Middle frontal gyrus (tissue), 1 donor: Measurements from ENCODE around the gene PODXL2.

Experiments used
- DNase-seq: peaks from one replicate; pipeline ENCODE4 v3.0.0-alpha.2; 2015; ENCODE audit warnings: low spot score; ENCODE audit errors: extremely low spot score

Gene PODXL2

DNA sequence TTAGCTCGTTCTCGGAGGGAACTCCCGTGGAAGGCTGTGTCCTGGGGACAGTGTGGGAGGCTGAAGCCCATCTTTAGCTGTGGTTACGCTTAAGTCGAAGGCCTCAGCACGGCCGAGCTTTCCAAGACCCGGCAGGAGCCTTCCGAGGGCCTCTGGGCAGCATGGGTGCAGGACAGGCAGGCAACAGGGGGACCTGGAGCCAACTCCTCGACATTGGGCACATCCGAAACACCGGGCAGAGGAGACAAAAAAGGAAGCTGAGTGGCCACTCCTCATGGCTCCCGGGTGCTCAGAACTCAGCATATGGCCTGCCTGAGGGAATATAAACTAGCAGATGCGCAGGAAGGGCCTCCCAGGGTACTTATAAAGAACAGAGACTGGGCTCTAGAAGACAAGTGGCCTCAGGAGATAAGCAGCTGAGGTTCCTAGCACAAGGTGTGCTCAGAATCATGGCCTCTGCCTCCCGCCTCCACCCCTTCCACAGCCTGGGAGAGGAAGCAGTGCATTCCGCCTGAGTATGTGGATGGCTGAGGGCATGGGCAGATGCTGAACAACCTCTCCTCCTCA is 77.9 kb downstream of the PODXL2 start:
- DNase-seq, result no peak

DNA sequence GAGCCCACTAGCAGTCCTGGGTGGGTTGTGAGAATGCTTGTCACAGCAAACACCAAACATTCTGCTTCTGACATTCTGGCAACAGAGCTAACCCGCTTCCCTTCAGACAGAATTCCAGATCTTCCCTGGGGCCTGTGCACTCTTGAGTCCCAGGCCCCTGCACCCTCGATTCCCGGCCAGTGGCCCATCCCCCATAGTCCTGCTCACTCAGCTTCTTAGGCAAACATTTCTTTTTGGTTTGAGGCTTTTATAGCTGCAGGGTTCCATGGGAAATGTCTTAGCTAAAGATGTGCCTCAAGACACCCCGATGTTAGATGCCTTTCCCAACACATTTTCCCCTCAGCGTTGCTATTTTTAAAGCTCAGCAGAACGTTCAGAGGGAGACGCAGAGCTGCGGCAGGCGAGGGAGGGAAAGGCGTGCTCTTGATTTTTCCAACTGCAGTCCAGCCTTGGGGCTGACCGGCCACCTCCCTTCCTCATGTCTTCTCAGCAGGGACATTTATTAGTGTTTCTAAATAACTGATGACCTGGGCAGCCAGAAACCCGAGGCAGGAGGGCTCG is 78.9 kb downstream of the PODXL2 start:
- DNase-seq, result no peak

DNA sequence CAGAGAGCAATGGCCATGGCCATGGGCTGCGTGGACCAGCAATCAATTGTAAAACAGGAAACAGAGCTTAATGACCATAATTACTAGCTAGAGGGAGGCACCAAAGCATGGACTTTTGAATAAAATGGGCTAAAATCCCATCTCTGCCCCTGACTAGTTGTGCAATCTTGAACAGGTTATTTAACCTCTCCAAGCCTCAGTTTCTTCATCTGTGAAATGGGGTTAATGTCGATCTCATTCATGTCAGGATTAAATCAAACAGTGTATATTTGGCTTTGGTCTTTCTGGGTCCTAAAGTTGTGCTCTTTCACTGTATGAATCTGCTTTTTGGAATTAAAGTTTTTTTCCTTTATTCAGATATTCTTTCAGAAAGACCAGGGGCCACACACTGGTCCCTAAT is 79.9 kb downstream of the PODXL2 start:
- no peak for DNase-seq

DNA sequence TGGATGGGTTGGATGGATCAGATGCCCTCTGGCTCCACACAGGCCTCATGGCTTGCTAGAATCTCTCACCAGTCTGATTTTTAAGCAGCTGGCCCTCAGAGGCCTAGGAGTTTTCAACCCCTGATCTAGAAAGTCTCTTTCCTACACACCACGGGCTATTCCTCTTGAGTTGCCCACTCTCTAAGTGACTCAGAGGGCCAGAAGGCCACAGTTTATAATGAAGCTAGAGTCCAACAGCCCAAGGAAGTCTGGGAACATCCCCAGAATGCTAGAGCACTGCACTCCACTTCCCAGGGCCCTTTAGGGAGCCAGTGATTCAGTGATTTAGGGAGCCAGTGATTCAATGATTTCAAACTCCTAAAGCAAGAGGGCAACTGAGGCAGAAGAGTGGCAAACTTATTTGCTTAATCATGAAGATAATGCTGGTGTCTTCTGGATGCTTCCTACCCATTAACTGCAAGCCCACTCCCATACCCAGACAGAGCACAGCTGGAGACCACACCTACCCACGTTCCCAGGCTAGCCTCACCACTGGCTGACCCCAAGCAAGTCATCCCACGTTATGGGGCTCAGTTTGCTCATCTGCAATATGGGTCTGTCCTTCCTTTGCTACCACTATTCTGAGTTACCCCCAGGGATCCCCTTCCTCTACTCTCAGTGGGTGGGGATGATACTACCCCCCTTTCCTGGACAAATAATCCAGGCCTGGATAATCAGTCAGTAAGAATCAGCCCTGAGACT is 80.5 kb downstream of the PODXL2 start:
- no peak for DNase-seq

DNA sequence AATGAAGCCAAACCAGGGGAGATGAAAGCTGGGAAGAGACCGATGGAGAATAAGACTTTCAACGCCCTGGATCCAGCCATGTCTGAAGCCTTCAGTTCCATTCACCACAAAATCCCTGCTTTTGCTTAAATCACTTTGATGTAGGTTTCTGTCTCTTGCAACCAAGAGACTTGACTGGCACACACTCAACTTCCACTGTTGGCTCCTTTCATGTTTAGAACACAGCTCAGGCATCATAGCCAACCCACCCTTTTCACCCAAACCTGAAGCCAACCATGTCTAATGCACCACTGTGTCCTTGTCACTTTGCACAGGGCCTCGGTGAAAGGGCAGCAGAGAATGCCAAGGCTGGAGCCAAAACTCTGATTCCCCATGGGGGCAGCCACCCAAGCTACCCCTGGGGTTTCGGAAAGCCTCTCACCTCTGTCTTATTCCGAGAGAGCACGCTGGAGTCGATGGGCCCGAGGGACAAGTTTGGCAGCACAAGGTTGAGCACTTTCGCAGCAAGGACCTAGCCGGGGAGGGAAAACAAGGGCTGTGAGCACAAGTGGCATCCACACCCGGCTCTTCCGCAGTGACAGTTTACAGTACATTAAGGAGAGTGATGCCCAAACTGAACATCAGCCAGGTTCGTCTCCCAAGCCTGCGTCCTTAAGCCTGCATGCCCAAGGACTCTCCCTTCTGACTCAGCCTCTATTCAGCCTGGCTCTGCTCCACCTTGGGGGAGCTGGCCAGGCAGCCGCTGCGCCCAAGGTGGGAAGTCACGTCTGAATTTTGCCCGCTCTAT is 81.4 kb downstream of the PODXL2 start:
- DNase-seq, result no peak

DNA sequence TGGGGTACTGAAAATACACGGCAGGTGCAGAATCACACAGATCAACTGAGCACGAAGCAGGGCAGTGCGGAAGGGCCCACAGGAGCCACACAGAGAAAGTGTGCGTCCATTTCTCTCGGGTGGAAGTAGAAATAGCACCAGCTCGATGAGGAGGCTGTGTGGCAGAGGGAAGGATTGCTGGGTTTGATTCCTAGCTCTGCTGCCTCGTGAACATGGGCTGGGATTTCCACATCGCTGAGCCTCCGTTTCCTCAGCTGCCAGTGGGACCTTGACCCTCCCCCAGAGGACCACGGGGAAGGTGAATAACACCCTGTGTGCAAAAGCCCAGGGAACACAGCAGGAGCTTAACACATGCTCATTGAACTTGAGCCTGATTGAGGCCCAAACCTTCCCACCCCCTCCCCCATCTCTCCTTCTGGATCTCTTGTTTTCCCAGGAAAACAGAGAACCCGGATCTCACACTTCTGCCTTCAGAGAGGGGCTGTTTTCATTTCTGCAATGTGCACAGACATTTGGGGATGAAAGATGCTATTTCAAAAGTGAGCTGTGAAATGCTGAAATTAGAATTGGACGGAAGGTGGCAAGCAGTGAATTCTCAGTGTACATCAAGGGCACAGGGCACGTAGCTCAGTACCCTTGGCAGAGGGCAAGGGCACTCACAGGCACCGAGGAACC is 82.2 kb downstream of the PODXL2 start:
- DNase-seq, result no peak

DNA sequence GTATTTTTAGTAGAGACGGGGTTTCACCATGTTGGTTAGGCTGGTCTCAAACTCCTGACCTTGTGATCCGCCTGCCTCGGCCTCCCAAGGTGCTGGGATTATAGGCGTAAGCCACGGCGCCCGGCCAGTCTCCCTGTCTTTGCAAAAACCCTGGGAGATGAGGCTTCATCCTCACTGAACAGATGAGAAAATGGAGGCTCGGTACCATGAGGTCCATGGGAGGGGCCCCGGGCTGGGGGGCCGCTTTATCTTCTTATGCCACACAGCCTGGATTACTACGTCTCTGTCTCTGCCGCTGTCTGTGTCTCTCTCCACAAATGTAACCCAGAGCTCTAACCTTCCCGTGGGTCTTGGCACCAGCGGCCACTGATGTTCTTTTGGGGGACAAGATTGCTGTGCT is 82.9 kb downstream of the PODXL2 start:
- no peak for DNase-seq

DNA sequence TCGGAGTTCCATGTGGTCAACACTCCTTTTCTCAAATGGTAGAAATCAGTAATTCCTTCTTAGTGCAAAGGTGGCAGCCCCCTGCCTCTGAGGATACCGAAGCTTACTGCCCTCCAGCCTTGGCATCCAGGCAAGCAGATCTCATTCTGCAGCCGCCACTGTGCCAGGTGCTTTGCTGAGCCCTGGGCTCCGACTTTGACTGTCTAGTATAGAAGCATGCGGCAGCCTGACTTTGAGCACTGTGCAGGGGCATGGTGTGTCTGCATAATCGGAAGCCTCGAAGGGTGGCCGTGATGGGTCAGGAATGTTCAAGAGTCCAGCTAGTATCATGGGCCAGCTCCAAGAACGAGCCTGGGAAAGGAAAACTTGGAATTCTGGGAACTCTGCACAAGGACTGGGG is 83.5 kb downstream of the PODXL2 start:
- no peak for DNase-seq

DNA sequence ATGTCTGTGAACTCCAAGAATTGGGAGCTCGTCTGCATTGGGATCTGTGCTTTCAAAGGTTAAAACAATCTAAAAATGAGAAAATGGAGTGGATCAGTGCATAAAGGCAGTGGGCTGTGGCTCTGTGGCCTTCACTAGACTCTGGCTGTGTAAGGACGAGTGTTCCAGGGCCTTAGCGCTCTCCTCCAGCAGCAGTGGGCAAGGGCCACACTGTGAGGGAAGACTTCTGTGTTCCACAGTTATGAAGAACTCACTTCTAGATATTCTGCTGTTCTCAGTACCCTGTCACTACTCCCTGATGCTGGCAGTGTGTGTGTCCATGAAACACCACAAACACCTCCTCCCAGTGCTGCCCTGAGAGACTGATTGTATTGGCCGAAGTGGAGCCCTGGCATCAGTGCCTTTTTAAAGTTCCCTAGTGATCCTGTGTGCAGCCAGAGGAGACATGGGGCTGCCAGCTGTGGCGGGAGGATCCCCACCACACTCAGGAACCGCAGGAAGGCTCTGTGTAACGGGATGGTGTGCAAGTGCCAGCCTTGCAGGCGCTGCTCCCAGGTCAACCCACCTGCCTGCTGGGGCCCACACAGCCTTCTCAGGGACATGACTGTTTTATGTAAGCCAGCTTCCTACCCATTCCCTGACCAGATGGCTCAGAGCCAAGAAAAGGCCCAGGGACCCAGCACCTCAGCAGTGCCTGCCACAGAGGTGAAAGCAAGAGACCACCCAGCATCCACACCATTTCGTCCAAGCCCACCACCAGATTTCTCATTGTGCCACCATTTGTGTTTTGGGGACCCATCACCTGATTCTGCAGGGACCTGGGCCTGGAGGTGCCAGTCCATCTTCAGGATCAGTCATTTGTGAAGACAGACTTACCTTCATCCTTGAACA is 84.1 kb downstream of the PODXL2 start:
- DNase-seq, result no peak

DNA sequence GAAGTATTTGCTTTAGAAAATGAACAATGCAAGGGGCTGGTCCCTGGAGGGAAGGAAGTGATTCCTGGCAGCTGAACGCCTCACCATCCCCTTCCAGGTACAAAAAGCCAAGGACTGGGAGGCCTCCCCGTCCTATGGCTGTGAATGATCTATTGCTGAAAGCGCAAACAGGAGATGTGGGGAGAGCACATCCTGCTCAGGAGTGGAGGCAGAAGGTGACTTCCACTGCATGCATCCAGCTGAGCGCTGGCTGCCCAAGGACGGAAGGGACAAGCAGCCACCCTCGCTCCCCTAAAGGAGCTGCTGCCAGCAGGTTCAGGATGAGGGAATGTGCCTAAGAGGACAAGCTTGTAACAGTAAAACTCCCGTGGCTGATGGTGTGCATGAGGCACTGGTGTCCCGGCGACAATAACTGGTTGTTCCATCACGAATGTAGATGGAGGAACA is 85.2 kb downstream of the PODXL2 start:
- DNase-seq, result no peak

DNA sequence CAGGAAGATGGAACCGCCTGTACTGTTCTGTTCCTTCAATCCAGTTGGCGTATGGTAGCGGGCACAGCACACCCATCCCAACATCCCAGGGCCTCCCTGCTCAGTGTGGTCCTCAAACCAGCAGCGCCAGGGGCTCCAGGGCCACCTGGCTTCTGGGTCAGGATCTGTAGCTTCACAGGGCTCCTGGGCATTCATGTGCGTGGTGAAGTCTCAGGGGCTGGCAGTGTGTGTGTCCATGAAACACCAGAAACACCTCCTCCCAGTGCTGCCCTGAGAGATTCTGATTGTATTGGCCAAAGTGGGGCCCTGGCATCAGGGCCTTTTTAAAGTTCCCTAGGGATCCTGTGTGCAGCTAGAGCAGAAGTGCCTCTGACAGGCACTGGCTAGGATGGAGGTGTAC is 85.9 kb downstream of the PODXL2 start:
- DNase-seq, result no peak

DNA sequence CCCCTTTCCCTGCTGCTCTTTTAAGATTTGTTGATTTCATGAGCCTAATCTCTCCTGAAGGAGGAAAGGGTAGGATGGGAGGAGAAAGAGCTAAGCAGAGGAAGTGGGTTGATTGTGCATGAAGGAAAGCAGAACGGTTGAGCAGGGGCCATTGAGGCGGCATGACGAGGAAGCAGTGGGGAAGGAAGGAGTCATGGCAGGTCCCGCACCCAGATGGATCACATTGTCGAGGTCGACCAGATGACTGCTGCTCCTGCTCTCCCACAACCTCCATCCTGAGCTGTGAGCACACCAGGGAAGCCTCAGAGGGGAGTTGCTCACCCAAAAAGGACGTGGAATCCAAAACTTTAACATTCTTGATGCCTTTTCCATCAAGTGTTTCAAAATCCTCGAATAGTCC is 86.5 kb downstream of the PODXL2 start:
- DNase-seq, result no peak

DNA sequence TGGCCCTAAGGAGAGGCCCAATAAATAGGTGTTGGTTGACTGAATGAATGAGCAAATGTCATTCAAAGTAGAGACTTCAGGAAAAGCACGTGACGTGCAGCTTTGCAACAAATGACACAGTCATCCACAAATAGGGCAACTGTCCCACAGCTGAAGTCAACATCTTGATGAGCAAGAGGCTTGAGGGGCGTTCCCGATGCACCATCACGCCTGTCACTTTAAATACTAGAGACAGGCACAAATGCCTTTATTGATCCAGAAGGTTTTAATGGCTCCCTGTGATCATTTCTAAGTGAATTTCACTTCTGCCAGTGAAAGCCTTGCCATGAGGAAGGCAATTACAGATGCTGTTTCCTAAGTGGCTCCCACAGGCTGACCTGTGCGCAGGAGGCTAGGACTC is 87.4 kb downstream of the PODXL2 start:
- no peak for DNase-seq

DNA sequence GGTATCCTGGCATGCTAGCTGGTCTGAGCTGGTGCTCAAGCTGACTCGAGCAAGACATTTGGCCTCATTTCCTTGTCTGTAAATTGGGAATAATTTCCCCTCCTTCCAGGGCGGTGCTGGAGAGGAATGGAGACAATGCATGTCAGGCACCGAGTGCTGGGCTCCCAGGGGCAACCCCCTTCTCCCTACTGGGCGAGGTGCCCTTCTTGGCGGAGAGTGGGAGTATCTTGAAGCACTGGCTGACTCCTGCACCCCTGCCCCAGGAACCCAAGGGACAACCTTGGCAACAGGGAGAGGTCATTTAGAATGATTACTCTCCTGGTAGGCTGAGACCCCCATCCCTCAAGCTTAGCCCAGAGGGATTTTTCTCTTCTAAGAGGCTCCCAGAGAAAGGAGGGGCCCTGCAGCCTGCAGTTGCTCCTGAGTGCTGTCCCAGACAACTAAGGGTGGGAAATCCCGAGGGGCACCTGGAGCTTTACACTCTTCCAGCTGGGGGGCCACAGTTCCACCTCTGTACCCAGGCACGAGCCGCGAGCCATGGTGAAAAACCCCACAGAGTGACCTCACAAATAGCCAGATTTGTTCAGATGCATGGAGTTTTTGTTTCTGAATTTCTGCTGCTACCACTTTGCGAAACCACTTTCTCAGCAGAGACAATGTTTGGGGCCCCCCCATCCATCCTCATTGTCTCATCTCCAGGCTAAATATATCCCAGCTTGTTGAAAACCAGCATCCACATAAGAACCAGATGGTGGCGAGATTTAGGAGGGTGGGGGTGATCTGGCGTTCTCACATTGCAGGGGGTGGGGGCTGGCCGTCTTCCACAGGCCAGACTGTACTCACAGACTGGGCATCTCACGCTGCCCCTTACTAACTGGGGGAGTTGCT is 88.6 kb downstream of the PODXL2 start:
- no peak for DNase-seq

DNA sequence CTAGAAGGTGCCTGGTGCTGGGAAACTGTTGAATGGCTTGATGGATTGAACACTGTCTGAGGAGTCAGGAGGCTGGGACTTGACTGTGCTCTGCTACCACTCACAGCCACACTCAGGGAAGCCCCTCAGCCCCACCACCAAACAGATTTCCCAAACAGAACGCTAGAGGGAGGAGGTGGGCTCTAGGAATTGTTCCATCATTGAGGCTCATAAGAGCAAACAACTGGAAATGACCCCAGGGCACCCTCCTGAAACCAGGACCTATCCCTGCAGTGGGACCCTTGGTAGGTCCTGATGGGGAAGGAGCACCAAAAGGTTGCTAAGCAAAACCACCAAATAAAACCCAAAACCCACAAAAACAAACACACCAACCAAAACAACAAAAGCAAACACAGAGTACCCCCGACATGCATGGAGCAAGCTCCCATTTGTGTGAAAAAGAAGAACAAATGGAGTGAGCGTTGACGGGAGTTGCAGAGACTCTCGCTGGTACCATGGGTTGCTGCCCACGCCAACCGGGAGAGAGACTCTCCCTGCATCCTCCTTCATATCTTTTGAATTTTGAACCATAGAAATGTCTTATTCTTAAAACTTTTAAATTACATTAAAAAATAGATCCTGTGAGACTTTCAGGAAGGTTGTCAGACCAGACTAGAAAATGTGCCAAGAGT is 89.4 kb downstream of the PODXL2 start:
- no peak for DNase-seq

DNA sequence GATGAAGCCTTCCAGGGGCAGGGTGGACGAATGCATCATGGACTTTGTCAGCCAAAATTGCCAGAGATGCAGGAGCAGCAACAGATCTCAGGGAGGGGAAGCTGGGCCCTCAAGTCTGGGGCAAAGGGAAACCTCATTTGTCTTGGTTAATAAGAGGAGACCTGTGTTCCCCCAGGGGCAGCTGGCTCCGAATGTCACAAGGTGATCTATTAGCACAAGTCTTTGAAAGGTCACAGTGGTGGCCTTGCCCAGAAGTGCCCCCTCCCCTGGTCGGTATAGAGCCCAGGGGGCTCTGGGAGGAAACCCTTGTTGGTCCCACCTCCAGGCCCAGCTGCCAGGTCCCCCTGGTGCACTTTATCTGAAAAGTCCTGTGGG is 89.9 kb downstream of the PODXL2 start:
- no peak for DNase-seq

DNA sequence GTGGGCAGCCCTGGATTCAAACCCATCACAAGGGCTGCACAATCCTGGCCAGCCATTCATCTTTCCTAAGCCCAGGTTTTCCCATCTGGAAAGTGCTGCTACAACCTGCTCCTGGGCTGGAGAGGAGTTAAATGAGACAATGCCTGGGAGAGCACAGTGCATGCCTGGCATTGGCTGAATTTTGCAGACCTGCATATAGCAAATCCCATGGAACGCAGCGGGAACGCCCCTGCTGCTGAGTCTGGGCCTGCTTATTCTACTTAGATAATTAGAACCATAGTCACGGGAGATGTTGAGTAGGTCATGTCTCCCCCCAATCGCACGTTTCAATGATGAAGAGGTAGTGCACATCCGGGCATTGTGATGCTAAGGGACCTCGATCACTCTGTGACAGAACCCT is 90.4 kb downstream of the PODXL2 start:
- DNase-seq, result no peak

DNA sequence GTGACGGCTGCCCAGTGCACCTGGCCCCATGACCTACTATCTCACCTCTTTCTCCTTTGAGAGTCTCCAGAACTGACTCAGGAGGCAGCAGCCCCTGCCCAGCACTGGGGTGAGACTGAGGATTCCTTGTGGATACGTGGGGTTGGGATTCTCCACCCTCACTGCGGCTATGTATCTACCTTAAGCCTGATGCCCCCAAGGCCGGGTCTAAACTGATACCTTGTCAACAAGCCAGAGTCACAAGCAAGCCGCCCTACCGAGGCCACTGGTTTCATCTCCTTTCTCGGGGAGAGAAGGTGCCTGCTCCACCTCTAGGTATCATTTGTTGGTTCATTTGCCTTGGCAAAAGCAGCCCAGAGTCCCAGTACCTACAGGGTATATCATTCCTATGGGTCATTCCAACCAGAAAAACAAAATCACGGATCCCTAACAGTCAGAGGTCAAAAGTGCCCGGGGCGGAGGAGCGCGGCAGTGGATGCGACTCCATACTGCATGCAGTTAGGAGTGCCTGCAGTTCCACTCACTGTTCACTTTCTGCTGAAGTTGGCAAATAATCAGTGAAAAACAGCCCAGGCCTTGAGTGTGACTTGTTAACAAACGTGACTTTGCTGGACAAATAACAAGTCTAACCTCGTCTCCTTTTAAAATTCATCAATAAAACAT is 91.3 kb downstream of the PODXL2 start:
- no peak for DNase-seq
